GM18519 (cell line): Measurements from ENCODE around the gene TTC21A.
A peak's percentile ranks its signal among the peaks of the same experiment; 100 is the strongest.

ENCODE experiments used
- ATAC-seq: cut with Tn5 transposase; IDR thresholded peaks from one replicate; pipeline ENCODE4 v1.9.1; 2021; ENCODE audit warnings: mild to moderate bottlenecking, moderate library complexity; ENCODE audit not compliant: unreplicated experiment, low FRiP score

Gene TTC21A

DNA sequence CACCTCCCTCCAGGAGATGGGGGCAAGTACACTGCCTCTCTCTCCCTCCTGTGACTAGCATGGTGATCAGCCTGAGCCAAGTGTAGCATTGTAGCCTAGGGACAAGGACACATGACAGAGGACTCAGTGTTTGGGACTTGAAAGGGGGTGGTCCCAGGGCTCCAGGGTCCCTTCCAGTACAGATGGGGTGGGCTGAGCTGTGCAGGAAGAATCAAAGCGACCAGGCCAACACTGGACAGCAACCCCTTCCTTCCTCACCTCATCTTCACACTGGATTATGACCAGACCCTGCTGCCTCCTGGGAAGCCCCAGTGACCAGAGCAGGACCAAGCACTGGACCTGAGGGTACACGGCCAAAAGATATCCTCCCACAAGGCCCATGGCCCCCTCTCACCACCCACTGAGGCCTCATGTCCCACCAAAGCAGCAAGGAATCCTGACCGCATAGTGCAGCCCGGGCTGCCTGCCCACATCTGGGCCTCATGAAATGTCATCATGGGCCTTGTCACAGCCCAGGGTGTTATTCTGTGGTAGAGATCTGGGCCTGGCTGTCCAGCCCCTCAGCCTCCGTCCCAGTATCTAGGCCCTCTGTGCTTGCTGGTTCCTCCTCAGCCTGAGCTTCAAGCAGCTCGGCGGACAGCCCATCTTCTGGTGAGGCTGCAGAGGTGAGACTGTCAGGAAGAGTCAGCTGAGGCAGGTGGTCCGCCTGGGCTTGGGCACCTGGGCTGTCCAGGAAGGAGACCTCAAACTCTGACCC, 9.6 kb upstream of the TTC21A start:
- no peak for ATAC-seq

DNA sequence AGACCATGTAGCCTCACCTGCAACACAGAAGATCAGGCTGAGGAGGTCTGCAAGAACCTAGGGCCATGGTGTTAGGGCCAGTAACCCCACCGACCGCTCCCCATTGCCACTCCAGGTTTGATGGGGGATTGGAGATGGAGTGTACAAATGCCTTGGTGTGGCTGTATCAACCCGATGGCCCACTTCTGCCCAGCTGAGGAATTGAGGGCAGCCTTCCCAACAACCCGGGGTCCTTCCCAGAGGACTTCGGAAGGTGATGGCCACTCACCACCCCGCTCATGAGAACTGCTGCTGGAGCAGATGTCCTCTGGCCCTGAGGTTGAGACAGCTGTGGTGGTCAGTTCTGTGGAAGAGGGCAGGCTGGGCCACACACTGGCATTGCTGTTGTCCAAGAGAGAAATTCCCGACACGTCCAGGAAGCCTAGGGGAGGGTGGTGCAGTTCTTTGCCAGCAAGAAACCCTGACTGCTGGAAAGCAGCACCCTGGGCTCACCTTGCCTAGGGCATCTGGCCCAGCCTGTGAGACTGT, 8.9 kb upstream of the TTC21A start:
- ATAC-seq: no peak

DNA sequence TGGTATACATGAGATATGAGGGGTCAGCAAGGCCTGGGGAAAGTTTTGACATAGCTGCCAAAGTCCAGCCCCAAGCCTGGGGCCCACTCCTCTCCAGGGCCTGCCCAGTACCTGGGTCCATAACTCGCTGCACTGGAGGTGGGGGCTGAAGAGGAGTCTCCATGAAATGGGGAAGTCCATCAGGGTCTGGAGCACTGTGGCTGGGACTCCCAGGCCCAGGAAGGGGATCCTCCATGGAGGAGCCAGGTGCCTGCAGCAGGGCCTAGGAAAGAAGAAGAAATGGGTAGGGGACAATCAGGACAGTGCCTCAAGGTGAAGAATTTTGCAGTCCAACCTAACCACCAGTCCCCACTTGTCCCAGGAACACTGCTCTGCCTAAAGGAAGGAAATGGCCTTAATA, 8.2 kb upstream of the TTC21A start:
- ATAC-seq: no peak

DNA sequence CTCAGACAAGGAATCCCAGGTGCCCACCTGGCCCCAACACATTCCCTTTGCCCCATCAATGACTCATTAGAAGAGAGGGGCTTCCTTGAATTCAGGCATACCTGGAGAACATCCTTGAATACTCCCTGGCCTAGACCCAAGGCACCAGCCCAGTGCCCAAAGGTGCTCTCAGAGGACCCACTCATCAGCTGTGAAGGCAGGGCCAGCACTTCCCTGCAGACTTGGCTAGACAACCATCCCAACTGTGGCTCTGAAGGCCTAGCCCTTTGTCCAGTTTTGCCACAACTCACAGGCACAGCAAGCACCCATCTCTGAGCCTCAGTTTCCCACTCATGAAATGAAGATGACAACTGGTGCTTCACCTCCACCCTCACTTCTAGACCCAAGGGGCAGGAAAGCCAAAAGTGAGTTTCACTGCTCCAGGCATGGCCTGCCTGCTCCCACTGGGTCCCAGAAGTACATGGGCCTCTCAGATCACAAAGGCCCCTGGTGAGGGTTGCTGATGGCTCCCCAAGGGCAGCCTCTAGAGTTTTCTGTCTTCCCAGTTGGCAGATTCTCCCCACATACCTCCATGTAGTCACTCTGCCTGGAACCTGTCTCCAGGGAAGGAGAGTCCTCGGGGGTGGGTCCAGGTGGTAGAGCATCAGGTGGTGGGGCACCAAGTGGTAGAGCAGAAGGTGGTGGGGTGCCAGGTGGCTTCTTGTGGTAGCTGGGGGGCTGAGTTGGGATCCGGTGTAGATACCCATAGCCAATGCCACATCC, 7.6 kb upstream of the TTC21A start:
- no peak for ATAC-seq

DNA sequence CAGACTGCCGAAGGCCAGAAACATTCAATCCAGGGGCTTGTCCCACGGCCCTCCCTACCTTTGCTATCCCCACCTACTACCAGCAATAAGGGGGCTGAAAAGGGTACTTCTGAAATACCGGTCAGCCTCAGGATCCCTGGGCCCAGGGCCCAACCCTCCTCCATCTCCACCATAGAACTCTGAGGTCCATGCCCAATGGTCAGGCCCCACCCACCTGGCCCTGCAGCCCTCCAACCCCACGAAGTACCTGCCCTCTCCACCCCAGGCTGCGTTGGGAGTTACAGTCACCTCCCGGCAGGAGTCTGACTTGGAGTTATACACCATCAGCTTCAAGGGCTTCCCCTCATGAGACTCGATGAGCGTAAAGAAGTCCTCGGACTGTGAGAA, 7.0 kb upstream of the TTC21A start:
- ATAC-seq: no peak

DNA sequence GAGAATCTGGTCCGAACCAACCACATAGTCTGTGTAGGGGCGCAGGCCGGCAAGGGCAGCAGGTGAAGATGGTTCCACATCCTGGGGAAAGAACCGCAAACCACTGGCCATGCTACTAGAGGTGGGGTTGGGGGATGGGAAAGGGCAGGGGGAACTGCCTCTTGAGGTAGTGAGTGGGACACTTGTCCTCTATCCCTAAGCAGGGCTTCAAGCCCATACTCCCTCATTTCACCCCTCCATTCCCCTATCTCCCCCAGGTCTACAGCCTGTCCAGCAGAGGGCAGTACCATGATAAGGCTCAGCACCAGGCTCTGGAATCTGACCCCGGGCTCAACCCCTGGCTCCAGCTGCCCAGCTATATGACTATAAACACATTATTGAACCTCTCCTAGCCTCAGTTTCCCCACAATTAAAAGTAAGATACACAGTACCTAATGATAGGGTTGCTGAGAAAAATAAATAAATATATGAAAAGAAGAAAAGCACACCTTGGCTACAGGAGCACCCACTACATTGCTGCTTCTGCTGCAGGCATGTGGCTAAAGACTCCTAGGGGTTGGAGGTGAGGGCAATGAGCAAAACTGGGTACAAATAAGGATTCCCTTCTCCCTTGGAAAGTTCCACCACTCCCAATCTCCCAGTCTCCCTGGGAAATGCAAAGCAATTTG, 6.3 kb upstream of the TTC21A start:
- ATAC-seq: peak; percentile 46

DNA sequence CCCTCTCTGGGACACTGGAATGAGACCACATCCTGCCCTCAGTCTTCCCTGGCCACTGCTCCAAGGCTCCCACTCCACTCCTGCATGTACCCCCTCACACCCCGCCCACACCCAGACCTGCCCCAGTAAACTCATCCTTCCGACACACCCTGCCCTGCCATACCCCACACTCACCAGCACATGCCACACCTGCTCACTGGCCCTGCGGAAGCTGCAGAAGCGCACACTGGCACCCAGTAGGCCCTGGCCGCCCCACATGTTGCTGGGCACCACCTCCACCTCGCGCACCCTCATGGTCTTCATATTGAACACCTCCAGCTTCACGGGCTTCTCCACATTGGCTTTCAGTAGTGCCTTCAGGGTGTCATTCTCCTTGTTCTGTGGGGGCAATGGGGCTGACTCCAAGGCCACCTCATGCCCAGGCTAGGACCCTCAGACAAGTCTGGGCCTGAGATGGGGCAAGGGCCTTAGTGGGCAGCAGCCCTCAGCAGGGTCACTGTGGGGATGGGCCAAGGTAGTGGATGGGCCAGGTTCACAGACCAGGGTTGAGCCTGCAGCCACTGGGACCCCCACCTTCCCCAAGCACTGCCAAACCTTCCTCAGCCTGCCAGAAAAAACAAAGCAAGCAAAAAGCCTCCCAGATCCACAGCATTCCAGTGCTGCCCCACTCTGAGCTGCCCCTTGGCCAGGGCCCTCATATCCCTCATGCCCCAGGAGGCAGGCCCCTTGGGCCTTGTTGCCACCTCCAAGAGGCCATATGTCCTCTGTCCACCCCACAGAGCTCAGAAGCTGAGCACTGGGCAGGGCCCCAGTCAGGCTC, 4.8 kb upstream of the TTC21A start:
- ATAC-seq: no peak

DNA sequence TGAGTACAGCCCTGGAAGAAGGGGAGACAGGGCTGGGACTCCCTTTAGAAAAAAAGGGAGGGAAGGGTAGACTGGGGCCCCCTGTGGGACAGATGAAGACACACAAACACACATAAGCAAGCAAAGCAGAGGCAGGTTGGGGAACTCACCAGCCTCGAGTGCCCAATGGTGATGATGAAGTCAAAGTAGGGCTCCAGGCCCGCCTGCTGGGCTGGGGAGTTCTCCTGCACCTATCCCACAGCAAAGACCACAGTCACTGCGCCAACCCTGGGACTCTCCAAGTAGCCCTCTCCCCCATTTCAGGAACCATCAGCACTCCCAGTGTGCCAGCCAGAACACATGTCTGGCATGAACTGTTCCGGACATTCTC, 4.2 kb upstream of the TTC21A start:
- no peak for ATAC-seq

DNA sequence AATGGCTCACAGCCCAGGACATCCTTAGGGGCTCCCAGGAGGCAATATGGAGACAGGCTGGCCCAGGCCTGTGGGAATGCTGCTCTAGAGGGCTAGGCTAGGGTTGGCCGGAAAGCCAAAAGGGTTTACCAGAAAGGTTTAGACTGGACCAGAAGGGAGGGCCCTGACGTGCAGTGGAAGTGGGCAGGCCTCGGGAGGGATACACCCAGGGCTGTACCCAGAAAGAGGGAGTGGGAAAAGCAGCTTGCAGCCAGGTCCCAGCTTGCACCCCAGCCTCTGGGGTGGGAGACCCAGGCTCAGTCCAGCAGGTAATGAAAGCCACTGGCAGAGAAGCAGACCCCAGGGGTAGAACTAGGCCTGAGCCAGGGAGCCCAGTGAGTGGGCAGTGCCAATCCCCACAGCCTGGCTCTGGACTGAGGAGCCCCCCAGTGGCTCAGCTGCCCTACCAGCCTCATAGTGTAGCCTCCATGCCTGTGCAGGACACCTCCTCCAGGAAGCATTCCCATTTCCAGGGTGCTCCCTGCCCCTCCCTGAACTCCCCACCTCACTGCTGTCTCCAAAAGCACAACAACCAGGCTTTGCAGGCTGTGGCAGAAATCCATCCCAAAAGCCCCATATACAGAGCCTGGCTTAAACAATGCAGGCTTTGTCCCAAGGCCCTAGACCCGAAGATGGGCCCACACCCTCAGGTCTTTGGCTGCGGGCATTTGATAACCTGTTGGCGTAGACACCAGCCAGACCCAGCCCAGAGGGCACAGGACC, 3.5 kb upstream of the TTC21A start:
- ATAC-seq: no peak

DNA sequence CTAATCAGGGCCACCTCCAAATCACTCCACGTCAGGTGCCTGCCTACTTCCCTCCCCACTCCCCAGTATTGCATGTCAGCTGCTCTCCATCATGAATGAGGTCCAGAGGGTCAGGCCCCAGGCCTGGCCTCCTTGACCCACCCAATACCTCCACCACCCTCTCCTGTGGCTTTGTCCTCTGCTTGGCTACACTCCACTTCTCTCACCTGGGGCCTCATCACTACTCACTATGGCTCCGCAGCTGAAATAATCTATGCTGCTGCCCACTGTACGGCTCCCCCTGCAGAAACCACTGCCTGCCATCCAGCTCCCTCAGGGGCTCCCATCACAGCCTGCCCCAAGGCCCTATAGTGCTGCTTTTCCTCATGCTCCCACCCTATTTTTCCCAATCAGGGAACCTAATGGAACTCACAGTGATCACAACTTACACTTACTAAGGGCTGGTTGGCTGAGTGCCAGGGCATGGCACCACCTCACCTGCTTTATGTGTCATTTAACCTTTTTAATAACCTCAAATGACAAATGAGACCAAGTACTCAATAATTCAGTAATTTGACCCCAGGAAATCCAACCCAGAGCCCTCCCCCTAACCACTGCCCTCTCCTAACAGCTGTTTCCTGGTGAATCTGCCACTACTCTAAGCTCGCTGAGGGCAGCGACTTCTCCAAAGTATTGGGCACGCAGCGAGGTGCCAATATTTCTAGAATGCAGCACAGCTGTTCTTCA, 2.4 kb upstream of the TTC21A start:
- no peak for ATAC-seq

DNA sequence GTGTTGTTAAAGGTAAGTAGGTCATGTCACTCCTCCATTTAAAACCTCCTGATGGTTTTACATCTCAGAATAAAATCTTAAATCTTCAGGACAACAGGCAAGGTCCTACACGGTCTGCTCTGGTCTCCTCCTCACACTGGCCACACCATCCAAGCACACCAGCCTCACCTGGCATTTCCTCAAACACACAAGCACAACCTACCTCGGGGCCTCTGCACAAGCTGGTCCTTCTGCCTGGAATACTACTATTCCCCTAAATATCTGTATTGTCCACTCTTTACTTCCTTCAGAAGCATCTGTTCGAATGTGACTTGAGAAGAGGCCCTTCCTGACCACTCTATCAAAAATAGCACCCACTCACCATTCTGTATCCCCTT, 1.8 kb upstream of the TTC21A start:
- ATAC-seq: no peak

DNA sequence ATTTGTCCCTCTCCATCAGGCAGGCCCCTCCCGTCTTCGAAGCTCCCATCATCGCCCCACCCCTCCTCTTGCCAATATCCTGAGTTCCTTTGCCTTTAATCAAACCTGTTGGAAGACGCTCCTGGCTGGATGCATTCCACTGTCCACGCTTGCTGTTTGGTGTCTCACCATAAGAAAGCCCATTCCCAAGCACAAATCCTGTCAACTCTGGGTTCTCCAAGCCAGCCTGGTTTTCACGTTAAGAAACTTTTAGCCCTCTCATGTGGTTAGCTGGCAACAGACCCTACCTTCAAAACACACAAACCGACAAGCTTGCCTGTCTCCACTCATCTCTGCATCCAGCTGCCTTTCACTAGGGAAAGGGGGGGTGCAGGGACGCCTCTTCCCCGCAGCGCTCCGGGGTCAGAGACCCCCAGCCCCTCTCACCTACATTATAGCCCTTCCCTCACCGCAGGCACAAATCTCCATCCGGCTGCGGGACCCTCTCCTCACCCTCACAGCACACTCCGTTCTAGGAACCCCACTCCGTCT, 1.1 kb upstream of the TTC21A start:
- ATAC-seq: no peak

DNA sequence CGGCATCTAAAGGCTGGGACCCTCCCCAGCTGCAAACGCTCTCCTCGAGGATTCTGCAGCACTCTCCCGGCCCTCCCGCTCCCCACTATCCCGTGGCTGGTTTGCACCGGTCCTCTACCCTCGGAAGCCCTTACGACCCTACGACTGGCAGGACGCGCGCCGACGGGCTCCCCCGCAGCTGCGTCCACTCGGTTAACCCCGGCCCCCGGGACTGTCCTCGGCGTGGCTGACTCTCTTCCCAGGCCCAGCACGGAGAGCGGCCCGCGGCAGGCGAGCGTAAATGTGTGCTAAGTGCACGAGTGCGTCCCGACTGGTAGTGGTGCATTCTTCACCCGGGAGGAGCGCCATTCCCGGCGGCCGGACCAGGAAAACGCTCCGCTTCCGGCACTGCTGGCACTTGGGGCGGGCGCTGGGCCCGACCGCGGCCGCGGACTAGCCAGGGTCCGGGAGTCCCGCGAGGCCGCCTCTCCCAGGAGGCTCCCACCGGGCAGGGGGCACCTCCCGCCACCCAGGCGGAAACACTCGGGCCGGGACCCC, 561 bp upstream of the TTC21A start:
- no peak for ATAC-seq

DNA sequence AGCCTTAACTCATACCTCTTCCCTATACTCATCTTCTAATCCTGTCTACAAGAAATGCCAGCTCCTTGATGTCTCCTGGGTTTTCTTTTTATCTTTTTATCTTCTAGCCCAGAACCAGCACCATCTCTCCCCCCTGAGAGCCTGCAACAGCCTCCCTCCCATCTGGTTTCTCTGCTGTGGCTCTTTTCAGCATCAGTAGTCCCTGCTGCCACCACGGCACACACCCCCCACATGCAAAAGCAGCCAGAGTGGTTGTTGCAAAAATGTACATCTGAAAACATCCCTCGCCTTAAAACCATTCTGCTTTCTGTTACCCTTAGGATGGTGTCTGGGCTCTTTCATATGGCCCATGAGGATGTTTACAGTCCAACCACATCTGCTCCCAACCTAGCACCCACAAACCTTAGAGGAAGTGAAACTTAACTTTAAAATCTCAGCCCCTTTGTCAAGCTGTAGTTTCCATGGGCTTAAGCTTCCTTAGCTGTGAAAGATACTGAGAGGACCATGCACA, 775 bp downstream of the TTC21A start:
- ATAC-seq: peak; percentile 79

DNA sequence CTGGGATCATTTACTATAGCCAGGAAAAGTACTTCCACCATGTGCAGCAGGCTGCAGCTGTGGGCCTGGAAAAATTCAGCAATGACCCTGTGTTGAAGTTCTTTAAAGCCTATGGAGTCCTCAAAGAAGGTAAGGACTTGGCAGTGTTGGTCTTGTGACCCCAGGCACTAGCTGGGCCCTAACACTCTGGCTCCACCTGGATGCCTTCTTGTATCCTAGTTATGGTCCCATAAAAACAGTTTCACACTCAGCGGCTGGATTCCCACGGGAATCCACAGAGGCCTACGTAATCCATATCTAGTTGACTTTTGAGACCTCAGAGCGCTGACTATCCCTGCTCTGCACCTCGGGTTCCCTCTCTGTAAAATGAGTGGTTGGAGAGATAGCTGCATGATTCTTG, 1.6 kb downstream of the TTC21A start:
- ATAC-seq: no peak

DNA sequence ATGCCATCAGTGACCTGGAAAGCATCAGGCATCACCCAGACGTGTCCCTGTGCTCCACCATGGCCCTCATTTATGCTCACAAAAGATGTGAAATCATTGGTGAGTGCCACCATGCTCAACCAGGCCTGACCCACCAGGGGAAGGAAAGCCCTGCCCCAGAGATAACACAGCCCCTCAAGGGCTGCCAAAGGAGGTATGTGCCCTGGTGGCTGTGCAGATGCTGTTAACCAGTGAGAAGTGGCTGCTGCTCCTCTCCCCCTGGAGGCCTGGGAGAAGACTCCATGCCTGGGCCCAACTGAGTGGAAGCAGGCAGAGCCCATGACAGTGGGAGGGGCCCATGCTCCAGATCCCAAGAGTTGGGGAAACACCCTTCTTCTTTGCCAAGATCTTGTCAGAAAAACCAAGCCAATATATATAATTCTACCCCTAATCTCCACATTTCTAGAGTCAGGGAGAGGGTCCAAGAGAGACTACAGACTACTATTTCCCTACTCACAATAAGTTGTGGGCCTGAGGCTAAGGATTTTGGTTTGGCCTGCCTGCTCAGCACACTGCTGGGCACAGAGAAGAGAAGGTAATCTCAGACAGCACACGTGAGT, 2.7 kb downstream of the TTC21A start:
- no peak for ATAC-seq

DNA sequence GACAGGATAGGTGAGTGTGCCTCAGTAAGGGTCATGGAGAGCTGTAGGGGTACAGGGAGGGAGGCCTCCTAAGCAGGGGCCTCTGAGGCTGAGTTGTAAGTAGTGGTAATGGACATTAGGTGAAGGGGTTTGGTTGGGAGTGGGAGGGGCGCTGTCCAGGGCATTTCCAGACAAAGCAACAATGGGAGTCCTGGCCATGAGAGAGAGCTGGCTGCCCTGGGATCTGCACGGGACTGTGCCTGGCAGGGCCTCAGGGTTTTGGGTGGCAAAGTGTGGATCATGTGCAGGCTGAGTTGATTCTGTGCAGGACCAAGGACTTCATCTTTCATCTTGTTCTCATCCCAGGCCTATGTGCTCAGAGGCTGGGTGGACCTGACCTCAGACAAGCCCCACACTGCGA, 4.6 kb downstream of the TTC21A start:
- no peak for ATAC-seq

DNA sequence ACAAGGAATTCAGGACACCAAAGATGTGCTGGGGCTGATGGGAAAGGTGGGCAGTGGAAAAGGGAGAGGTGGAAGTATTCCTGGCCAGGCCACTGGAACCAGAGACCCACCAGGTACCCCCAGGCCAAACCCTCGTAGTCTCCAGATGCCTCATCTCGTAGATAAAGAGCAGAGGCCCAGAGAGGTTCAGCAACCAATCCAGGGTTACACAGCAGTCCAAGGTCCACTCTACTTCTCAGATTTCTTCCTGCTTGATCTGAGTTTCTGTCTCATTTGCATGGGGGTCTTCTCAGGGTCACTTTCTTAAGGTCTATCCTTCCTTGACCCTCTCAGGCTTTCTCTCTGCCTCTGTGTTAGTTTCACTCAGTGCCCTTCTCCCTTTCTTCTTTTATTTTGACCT, 5.1 kb downstream of the TTC21A start:
- ATAC-seq: no peak
